ENCODE measurements around the gene CCSER2.

DNA sequence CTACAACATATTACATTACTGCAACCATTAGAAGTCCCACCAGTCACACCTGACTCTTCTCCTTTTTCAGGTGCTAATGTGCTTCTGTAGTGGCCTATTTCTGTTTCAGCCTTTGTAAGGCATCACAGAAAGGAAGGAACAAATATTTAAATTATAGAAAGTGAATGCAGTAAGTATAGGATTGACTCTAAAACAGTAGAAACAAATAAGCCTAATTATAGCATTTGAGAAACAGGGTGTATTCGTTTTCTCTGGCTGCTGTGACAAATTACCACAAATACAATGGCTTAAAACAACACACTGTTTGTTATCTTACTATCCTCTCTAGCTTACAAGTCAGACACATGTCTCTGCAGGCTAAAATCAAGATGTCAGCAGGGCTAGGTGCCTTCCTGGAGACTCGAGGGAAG, 69.4 kb downstream of the CCSER2 start:
- TF ChIP-seq, protein P1, sequence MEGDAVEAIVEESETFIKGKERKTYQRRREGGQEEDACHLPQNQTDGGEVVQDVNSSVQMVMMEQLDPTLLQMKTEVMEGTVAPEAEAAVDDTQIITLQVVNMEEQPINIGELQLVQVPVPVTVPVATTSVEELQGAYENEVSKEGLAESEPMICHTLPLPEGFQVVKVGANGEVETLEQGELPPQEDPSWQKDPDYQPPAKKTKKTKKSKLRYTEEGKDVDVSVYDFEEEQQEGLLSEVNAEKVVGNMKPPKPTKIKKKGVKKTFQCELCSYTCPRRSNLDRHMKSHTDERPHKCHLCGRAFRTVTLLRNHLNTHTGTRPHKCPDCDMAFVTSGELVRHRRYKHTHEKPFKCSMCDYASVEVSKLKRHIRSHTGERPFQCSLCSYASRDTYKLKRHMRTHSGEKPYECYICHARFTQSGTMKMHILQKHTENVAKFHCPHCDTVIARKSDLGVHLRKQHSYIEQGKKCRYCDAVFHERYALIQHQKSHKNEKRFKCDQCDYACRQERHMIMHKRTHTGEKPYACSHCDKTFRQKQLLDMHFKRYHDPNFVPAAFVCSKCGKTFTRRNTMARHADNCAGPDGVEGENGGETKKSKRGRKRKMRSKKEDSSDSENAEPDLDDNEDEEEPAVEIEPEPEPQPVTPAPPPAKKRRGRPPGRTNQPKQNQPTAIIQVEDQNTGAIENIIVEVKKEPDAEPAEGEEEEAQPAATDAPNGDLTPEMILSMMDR (IDR thresholded peaks at IDR 0.05) = no peak
- no peak for TF ChIP-seq POLR2A (IDR thresholded peaks at IDR 0.05)
- TF ChIP-seq EP300 (IDR thresholded peaks at IDR 0.05) = no peak
- TF ChIP-seq POLR2AphosphoS5 (IDR thresholded peaks at IDR 0.05) = no peak
